ENCODE data around the gene METRNL.

Gene METRNL

GRCh38 chr17:83079766-83080578, 563 bp downstream of the METRNL start:
- peak in 1 of 56 donors; percentile 18 for DNase-seq

DNA sequence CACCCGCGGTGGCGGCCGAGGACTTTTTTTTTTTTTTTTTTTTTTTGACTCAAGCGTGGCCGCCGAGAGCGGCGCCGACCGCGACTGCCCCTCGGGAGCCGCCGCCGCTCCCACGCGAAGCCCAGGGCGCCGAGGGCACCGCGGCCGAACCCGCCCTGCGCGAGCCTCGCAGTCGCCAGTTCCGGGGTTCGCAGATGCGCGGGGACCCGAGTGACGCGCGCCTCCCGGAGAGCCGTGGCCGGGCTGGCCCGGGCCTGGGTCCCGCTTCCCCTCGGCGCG, 1.1 kb downstream of the METRNL start:
- DNase-seq: no peak

- DNase-seq: peak in 6 of 56 donors; percentile 12 to 56 (median 30)
These were observed 1.7 kb downstream of the METRNL start for GRCh38 chr17:83080858-83081683.

DNA sequence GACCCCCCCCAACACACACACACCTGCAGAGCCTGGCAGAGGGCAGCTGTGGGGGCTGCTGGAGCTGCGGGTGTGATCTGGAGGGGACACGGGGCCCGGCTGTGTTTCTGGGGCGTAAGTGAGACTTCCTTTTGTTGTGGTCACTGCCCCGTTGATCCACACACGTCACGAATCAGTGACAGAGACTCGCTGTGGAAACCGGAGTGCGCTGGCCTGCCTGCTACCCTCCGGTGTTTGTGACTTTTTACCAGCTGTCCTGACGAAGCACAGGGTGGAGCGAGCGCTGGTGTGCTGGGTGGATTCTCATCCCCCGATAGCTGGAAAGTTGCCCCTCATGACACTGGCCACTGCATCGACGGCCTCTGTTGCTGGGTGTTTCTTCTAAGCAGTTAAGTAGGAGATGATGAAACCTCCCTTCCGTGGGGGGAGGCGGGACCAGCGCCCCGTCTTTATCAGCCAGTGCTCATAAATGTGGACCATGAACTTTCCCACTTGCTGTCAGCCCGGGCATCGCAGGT, 2.3 kb downstream of the METRNL start:
- no peak for DNase-seq

DNA sequence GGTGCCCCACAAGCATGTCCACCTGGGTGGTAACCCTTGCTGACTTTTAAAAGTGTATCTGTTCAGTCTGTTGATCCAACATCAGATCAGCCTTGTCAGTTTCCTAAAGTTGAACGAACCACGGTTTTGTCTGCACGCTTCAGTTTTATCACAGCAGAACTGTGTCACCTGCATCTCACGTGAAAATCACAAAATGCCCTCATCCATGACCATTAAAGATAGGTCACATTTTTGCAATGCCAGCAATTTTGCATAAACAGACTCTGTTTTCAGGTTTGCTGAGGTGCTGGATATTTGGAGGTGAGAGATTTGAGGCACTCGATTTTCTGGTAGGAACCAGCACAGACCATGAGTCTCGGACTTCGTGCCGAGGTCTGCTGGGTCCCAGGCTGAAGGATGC, 3.0 kb downstream of the METRNL start:
- no peak for DNase-seq

GRCh38 chr17:83082909-83083367, 3.5 kb downstream of the METRNL start:
- DNase-seq: no peak

DNA sequence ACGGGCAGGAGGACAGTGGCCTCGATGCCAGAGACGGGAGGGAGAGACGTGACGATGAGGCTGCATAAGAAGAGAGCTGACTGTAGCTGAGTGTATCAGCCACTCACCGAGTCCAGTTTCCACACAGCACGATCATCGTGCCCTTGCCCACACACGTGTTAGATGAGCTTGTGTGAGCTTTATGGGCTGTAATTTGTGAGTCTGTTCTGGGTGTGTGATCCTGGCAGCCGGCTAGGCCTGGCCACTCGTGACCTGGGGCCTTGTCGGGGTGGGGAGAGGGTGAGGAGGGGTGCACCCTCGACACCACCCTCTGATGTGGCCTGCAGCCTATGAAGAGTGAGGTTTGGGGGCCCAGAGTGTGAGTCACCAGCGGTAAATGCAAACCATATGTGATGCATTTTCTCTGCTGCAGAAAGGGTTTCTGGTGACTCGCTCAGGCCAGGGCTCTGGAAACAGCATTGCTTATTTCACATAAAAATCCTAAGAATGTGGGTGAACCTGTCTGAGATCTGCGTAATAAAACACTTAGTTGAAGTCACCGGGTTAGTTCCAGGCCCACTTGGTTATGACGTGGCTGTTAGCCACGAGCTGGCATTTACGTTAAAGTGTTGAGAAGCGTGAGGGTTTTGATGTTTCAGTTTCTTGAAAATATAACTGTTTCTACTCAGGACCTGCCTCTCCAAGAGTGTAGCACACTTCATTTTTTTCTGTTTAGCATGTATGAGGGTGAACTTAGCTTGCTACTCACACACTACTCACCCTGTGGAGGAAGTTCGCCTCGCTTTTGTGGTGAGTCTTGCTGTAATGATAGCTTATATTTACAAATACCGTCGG, 4.2 kb downstream of the METRNL start:
- DNase-seq: no peak

- DNase-seq: no peak
These were observed 4.8 kb downstream of the METRNL start for GRCh38 chr17:83084214-83084613.

DNA sequence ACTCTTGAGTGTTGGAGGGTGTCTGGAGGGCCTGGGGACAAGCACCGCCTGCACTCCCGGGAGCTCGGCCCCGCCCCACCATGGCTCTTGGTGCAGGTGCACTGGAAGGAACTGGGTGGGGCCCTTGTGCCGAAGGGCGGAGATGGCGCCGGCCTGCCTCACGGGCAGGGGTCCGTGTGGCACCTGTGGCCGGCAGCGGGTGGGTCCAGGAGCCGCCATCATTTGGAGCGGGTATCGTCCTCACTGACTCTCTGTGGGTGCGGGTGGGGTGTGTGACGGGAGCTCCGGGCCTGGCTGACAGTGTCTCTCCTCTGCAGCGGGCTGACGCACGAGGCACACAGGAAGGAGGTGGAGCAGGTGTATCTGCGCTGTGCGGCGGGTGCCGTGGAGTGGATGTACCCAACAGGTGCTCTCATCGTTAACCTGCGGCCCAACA, 5.2 kb downstream of the METRNL start:
- no peak for DNase-seq

GRCh38 chr17:83085103-83085502, 5.7 kb downstream of the METRNL start:
- no peak for DNase-seq

DNA sequence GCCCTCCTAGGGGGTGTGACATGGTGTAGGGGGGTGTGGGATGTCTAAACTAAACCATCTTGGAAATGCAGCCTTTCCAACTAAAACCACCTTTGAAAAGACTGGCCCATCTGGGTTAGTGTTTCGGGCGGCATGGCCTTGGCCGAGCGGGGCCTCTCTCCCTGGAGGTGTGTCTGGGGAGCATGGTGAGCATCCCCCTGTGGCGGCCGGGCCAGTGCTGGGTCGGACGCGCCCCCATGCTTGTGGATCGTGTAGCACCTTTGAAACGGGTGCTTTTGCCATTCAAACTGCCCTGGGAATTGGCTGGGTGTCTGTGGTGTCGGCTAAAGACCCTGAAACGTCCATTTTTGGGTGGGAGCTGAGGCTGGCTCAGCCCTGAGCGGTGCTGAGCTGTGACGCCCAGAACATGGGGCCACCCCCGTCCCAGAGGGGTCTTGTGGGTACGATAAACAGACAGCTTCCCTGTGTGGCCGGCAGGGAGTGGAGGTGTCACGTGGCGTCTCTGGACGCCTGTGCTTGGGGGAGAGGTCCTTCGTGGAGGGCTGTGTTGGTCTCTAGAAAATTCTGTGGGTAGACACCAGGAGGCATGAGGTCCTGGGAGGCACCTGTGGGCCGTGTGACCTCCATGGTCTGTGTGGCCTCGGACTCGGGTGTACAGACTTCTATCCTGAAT, 6.3 kb downstream of the METRNL start:
- no peak for DNase-seq

DNA sequence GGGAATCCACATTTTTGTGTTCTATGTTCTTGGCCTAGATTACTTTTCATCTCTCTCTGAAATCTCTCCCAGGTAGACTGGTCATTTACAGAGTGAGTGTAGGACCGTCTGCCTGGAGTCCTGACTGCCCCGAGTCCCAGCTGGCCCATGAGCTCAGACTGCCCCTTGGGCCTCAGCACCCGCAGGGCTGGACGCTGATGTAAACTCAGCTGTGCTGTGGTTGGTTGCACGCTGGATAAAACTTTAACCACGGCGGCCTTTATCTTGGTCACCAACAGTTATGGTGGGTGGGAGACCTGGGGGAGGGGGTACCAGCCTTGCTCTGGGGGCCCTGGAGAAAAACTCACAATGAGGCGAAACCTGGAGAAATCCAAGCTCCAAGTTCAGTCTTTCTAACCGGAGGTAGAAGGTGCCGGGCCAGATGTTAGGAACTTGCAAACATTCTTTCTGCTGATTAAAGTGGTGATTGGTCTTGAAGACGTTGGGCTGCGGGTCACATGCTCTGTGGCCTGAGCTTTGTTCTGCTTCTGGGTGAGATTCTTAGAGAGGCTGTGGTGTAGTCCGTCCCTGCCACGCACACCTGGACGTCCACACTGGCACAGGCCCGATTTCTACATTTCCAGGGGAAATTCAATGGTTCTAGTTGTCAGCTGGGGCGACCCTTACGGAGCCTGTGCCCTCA, 6.9 kb downstream of the METRNL start:
- DNase-seq: no peak

GRCh38 chr17:83086907-83087787, 7.7 kb downstream of the METRNL start:
- DNase-seq: no peak

- no peak for DNase-seq
These were observed 8.5 kb downstream of the METRNL start for GRCh38 chr17:83087788-83088360.

- no peak for DNase-seq
These were observed 9.0 kb downstream of the METRNL start for GRCh38 chr17:83088451-83088850.

DNA sequence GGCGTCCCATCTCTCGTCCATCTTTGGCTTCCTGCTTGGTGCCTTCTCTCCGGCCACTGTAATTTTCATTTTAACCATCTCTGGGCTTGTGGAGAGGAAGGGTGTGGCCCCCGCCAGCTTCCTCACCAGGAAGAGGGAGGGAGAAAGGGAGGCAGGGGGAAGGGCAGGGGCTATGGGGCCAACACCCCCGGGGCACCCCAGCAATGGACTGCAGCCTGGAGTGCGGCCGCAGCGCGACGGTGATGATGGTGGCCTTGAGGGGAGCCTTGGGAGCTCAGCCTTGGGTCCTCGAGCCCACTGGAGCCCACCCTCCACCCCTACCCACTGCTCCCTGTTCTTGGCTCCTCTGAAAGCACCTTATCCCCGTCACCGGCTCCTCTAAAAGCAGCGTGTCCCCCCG, 9.5 kb downstream of the METRNL start:
- no peak for DNase-seq

GRCh38 chr17:83089328-83090132, 10.1 kb downstream of the METRNL start:
- no peak for DNase-seq

Data from amygdala (tissue), 56 donors.